ENCODE measurements around the gene DNAH12. TPM values are rescaled to one million over a fixed set of nuclear protein-coding genes. Genes with fewer than 3 reads are reported as not detected.
"Not testable (repeated sequence)": the region's sequence is repeated elsewhere in the genome, so short reads cannot be mapped to it uniquely, and the experiment has no call there.

DNAH12 gene
- total and polyA plus RNA-seq, 2 donors (not counting 3 experiments of a cell fraction or from before 2014, with no cell fraction given), result 0.06 to 0.20 TPM

- CTCF ChIA-PET, result interaction anchor here (2.6 kb wide), 1 partner anchor 14 kb away, joined by 10 read pairs; no protein-coding TSS in a partner anchor
- H3K9ac ChIP-seq (replicated peaks; ENCODE audit: extremely low read depth, insufficient read depth, low read length); POLR2A ChIA-PET; H3K4me2 ChIP-seq (ENCODE audit: insufficient read depth, low read length); H3K27ac ChIP-seq (ENCODE audit: insufficient read depth, low read depth, low read length); intact Hi-C loops (cut with micrococcal nuclease); FAIRE-seq; H3K79me2 ChIP-seq (ENCODE audit: control insufficient read depth, insufficient read depth, low read length); H3K36me3 ChIP-seq (ENCODE audit: control insufficient read depth in 2 of 2, extremely low read depth in 1 of 2, insufficient read depth in 2 of 2, low read length in 2 of 2); DNase-seq (ENCODE audit: low read depth, low spot score); H2AFZ ChIP-seq (ENCODE audit: low read depth, low read length); BruUV-seq (replicated peaks); H3K9me3 ChIP-seq (replicated peaks; ENCODE audit: control insufficient read depth, insufficient read depth, low read length); H4K20me1 ChIP-seq (replicated peaks; ENCODE audit: control insufficient read depth, extremely low read depth, insufficient read depth, low read length); H3K4me3 ChIP-seq (replicated peaks in 1 of 3; ENCODE audit: insufficient read depth in 1 of 3, low read depth in 1 of 3, low read length in 3 of 3); H3K9me1 ChIP-seq (replicated peaks; ENCODE audit: control insufficient read depth, extremely low read depth, insufficient read depth, low read length); H3K27me3 ChIP-seq (ENCODE audit: control insufficient read depth in 2 of 2, insufficient read depth in 2 of 2, low read length in 2 of 2); dilution Hi-C loops (cut with MboI; ENCODE audit: extremely low pct_ligation_motif_present, low sequenced_read_pairs): not testable (repeated sequence)
- peaks cover 18% of the 10 kb centered on the region for H3K4me1 ChIP-seq (ENCODE audit: control insufficient read depth, extremely low read depth, insufficient read depth, low read length)
Observed at GRCh38 chr3:57448489-57448888, 95.7 kb downstream of the DNAH12 start.

- DNase-seq (ENCODE audit: low read depth, low spot score) (no peak), FAIRE-seq (no peak)
- Histone ChIP-seq H4K20me1 (replicated peaks; ENCODE audit: control insufficient read depth, extremely low read depth, insufficient read depth, low read length) (no peaks in the 10 kb centered on the region), H3K36me3 (ENCODE audit: control insufficient read depth in 2 of 2, extremely low read depth in 1 of 2, insufficient read depth in 2 of 2, low read length in 2 of 2) (no peaks in the 10 kb centered on the region), H3K4me2 (ENCODE audit: insufficient read depth, low read length) (no peak overlapping the region), H3K79me2 (ENCODE audit: control insufficient read depth, insufficient read depth, low read length) (no peaks in the 10 kb centered on the region), H3K4me3 (replicated peaks in 1 of 3; ENCODE audit: insufficient read depth in 1 of 3, low read depth in 1 of 3, low read length in 3 of 3) (no peak overlapping the region), H3K4me1 (ENCODE audit: control insufficient read depth, extremely low read depth, insufficient read depth, low read length) (peaks cover 15% of the 10 kb centered on the region), H3K27me3 (ENCODE audit: control insufficient read depth in 2 of 2, insufficient read depth in 2 of 2, low read length in 2 of 2) (no peaks in the 10 kb centered on the region), H3K9me3 (replicated peaks; ENCODE audit: control insufficient read depth, insufficient read depth, low read length) (no peaks in the 10 kb centered on the region), H3K27ac (ENCODE audit: insufficient read depth, low read depth, low read length) (no peak overlapping the region), H3K9ac (replicated peaks; ENCODE audit: extremely low read depth, insufficient read depth, low read length) (no peak overlapping the region), H2AFZ (ENCODE audit: low read depth, low read length) (no peak overlapping the region), H3K9me1 (replicated peaks; ENCODE audit: control insufficient read depth, extremely low read depth, insufficient read depth, low read length) (no peaks in the 10 kb centered on the region)
- ChIA-PET CTCF (interaction anchor here (0.9 to 2.6 kb wide), 6 partner anchors 9 to 17 kb away, joined by 3 to 10 read pairs (median 3); no protein-coding TSS in a partner anchor), POLR2A (interaction anchor here (0.5 kb wide), 1 partner anchor 10 kb away, joined by 3 read pairs; no protein-coding TSS in a partner anchor)
- dilution Hi-C loops (cut with MboI; ENCODE audit: extremely low pct_ligation_motif_present, low sequenced_read_pairs) (no loop called here), intact Hi-C loops (cut with micrococcal nuclease) (no loop called here)
- TF ChIP-seq EZH2 (IDR thresholded peaks at IDR 0.05; ENCODE audit: borderline replicate concordance, low read depth, low read length, severe bottlenecking), result no peak
- TF ChIP-seq CTCF (IDR thresholded peaks at IDR 0.05; ENCODE audit: extremely low read depth in 1 of 2, insufficient read depth in 1 of 2, low read depth in 1 of 2, low read length in 2 of 2), result no peak
- no peak for TF ChIP-seq FOS (IDR thresholded peaks at IDR 0.05; ENCODE audit: borderline replicate concordance, insufficient read depth, low read length)
- TF ChIP-seq GATA2 (IDR thresholded peaks at IDR 0.05; ENCODE audit: insufficient read depth, insufficient read length, low read depth, low read length), result no peak
- no peak for TF ChIP-seq POLR2A (IDR thresholded peaks at IDR 0.05; ENCODE audit: low read depth, low read length)
- no peak for TF ChIP-seq JUN (IDR thresholded peaks at IDR 0.05; ENCODE audit: borderline replicate concordance, insufficient read depth, insufficient read length, low read depth)
- no peak for TF ChIP-seq MYC (IDR thresholded peaks at IDR 0.05; ENCODE audit: low read depth, low read length)
- TF ChIP-seq POLR2AphosphoS5 (IDR thresholded peaks at IDR 0.05; ENCODE audit: insufficient read depth, low read depth, low read length), result no peak
- no peak for TF ChIP-seq MAX (IDR thresholded peaks at IDR 0.05; ENCODE audit: insufficient read depth, insufficient read length)
- no TSS peak for BruUV-seq (replicated peaks)
Observed at GRCh38 chr3:57446318-57446841, 97.8 kb downstream of the DNAH12 start.
